IMR-90 (cell line): ENCODE data around the gene LHPP. TPM values are rescaled to one million over a fixed set of nuclear protein-coding genes. Genes with fewer than 3 reads are reported as not detected.

Experiments
- ATAC-seq: fragments of 200-7000 bp; cut with Tn5 transposase; 2 replicates; pipeline ENCODE4 v1.9.1; 2020; ENCODE audit warnings: low read depth, mild to moderate bottlenecking, moderate library complexity
- BruUV-seq: library from RNA; stranded (reverse); fragments of 400-500 nt; replicated peaks from 2 replicates; lab custom pipeline; 2021; lab: Mats Ljungman, UMichigan
- CTCF ChIA-PET: fragments of 300-600 bp; formaldehyde crosslinking; extraction: SDS; loops from one replicate; lab custom pipeline; 2021; ENCODE audit warnings: antibody characterized with exemption; lab: Yijun Ruan, JAX
- POLR2A ChIA-PET: fragments of 300-600 bp; sonication (Branson Sonifier 250); formaldehyde crosslinking; loops from one replicate; lab custom pipeline; 2022; ENCODE audit warnings: antibody characterized with exemption; ENCODE audit not compliant: unreplicated experiment; lab: Charles Lee
- DNase-seq: peaks from one replicate; pipeline ENCODE4 v3.0.0; 2013
- H2AFZ ChIP-seq: replicated peaks from 2 replicates; pipeline ENCODE3; 2013; ENCODE audit warnings: low read length, mild to moderate bottlenecking; ENCODE audit not compliant: poor library complexity
- H2AK5ac ChIP-seq: 2 replicates; pipeline ENCODE4 v1.6.1; 2013; ENCODE audit warnings: low read depth, low read length, inconsistent platforms
- H2AK9ac ChIP-seq: replicated peaks from 2 replicates; pipeline ENCODE3; 2013; ENCODE audit warnings: mild to moderate bottlenecking, low read depth, low read length, moderate library complexity; ENCODE audit not compliant: poor library complexity
- H2BK120ac ChIP-seq: 2 replicates; pipeline ENCODE4 v1.6.1; 2013; ENCODE audit warnings: low read depth, low read length, inconsistent platforms
- H2BK15ac ChIP-seq: 3 replicates; pipeline ENCODE4 v1.6.1; 2013; ENCODE audit warnings: low read depth, low read length, inconsistent platforms
- H2BK20ac ChIP-seq: 2 replicates; pipeline ENCODE4 v1.6.1; 2013; ENCODE audit warnings: low read depth, mild to moderate bottlenecking, inconsistent platforms, low read length, moderate library complexity
- H2BK5ac ChIP-seq: 2 replicates; pipeline ENCODE4 v1.6.1; 2013; ENCODE audit warnings: mild to moderate bottlenecking, low read depth, low read length, inconsistent platforms; ENCODE audit not compliant: poor library complexity, severe bottlenecking
- H3K14ac ChIP-seq: replicated peaks from 2 replicates; pipeline ENCODE4 v1.6.1; 2013; ENCODE audit warnings: low read depth, low read length, inconsistent platforms
- H3K18ac ChIP-seq: 2 replicates; pipeline ENCODE4 v1.6.1; 2013; ENCODE audit warnings: low read depth, low read length, control low read depth
- H3K23ac ChIP-seq: 2 replicates; pipeline ENCODE4 v1.6.1; 2013; ENCODE audit warnings: low read depth, low read length, inconsistent platforms
- H3K27ac ChIP-seq: 2 replicates; pipeline ENCODE4 v1.5.1; 2013; ENCODE audit warnings: mild to moderate bottlenecking, control low read depth, low read length; ENCODE audit not compliant: insufficient read depth
- H3K27me3 ChIP-seq: 2 replicates; pipeline ENCODE4 v1.6.1; 2013; ENCODE audit warnings: low read length; ENCODE audit not compliant: control insufficient read depth, insufficient read depth
- H3K36me3 ChIP-seq: 2 replicates; pipeline ENCODE4 v1.6.1; 2013; ENCODE audit warnings: low read length, mixed read lengths; ENCODE audit not compliant: control insufficient read depth, insufficient read depth
- H3K4ac ChIP-seq: 2 replicates; pipeline ENCODE4 v1.6.1; 2013; ENCODE audit warnings: low read depth, low read length, inconsistent platforms
- H3K4me1 ChIP-seq: 2 replicates; pipeline ENCODE4 v1.6.1; 2013; ENCODE audit warnings: low read length, mixed read lengths; ENCODE audit not compliant: control insufficient read depth, insufficient read depth
- H3K4me2 ChIP-seq: 2 replicates; pipeline ENCODE4 v1.6.1; 2013; ENCODE audit warnings: low read depth, mild to moderate bottlenecking, control low read depth, low read length, moderate library complexity
- H3K4me3 ChIP-seq: 2 replicates; pipeline ENCODE4 v1.5.1; 2013; ENCODE audit warnings: low read depth, mild to moderate bottlenecking, control low read depth, low read length, moderate library complexity; ENCODE audit not compliant: insufficient read depth
- H3K56ac ChIP-seq: 2 replicates; pipeline ENCODE4 v1.6.1; 2013; ENCODE audit warnings: low read length, inconsistent platforms; ENCODE audit not compliant: insufficient read depth; ENCODE audit errors: extremely low read depth
- H3K79me1 ChIP-seq, 2 experiments: 2 replicates each; pipeline ENCODE4 v1.6.1; 2013; ENCODE audit warnings: low read length in 2 of 2, inconsistent platforms in 1 of 2, low read depth in 1 of 2
- H3K9ac ChIP-seq: 2 replicates; pipeline ENCODE4 v1.6.1; 2013; ENCODE audit warnings: low read depth, low read length, control low read depth
- H3K9me1 ChIP-seq: 2 replicates; pipeline ENCODE4 v1.6.1; 2013; ENCODE audit warnings: low read length, inconsistent platforms; ENCODE audit not compliant: insufficient read depth
- H3K9me3 ChIP-seq: 2 replicates; pipeline ENCODE4 v1.6.1; 2013; ENCODE audit warnings: low read length; ENCODE audit not compliant: control insufficient read depth, insufficient read depth
- H4K20me1 ChIP-seq: 2 replicates; pipeline ENCODE4 v1.6.1; 2013; ENCODE audit warnings: low read length, inconsistent platforms; ENCODE audit not compliant: insufficient read depth
- H4K5ac ChIP-seq: 2 replicates; pipeline ENCODE4 v1.6.1; 2013; ENCODE audit warnings: mild to moderate bottlenecking, low read depth, low read length, control low read depth
- H4K8ac ChIP-seq, 2 experiments: 2 replicates each; pipeline ENCODE4 v1.6.1; 2013; ENCODE audit warnings: low read depth in 2 of 2, low read length in 2 of 2, control low read depth in 1 of 2, inconsistent platforms in 1 of 2
- H4K91ac ChIP-seq: 2 replicates; pipeline ENCODE4 v1.6.1; 2013; ENCODE audit warnings: low read depth, low read length, inconsistent platforms; ENCODE audit not compliant: insufficient read depth
- BHLHE40 ChIP-seq: fragments of 150-350 bp; IDR thresholded peaks from 2 replicates; pipeline ENCODE4 v1.6.1; 2016; ENCODE audit warnings: mild to moderate bottlenecking, low read depth, low read length
- CEBPB ChIP-seq: IDR thresholded peaks from 2 replicates; pipeline ENCODE4 v1.6.1; 2012; ENCODE audit warnings: low read depth, low read length, improper control_type of control experiment
- CHD1 ChIP-seq: IDR thresholded peaks from 2 replicates; pipeline ENCODE4 v1.6.1; 2012; ENCODE audit warnings: low read depth, low read length, improper control_type of control experiment
- ELK1 ChIP-seq: fragments of 150-350 bp; IDR thresholded peaks from 2 replicates; pipeline ENCODE4 v1.6.1; 2016; ENCODE audit warnings: low read depth, mild to moderate bottlenecking, low read length, moderate library complexity, borderline replicate concordance
- FOS ChIP-seq: fragments of 150-350 bp; IDR thresholded peaks from 2 replicates; pipeline ENCODE4 v1.6.1; 2016; ENCODE audit warnings: low read depth, low read length
- MAFK ChIP-seq: IDR thresholded peaks from 2 replicates; pipeline ENCODE4 v1.6.1; 2012; ENCODE audit warnings: low read depth, low read length, improper control_type of control experiment
- MAZ ChIP-seq: IDR thresholded peaks from 2 replicates; pipeline ENCODE4 v1.6.1; 2012; ENCODE audit warnings: low read depth, mild to moderate bottlenecking, low read length, improper control_type of control experiment, moderate library complexity, borderline replicate concordance
- MXI1 ChIP-seq: IDR thresholded peaks from 2 replicates; pipeline ENCODE4 v1.6.1; 2012; ENCODE audit warnings: low read depth, mild to moderate bottlenecking, low read length, moderate library complexity, borderline replicate concordance
- NFE2L2 ChIP-seq: fragments of 150-350 bp; IDR thresholded peaks from 2 replicates; pipeline ENCODE4 v1.6.1; 2016; ENCODE audit warnings: low read depth, mild to moderate bottlenecking, low read length
- POLR2A ChIP-seq: IDR thresholded peaks from 2 replicates; pipeline ENCODE4 v1.6.1; 2012; ENCODE audit warnings: mild to moderate bottlenecking, low read depth, low read length
- RAD21 ChIP-seq: IDR thresholded peaks from 2 replicates; pipeline ENCODE4 v1.6.1; 2012; ENCODE audit warnings: low read length, improper control_type of control experiment
- RCOR1 ChIP-seq: IDR thresholded peaks from 2 replicates; pipeline ENCODE4 v1.6.1; 2012; ENCODE audit warnings: mild to moderate bottlenecking, low read length, improper control_type of control experiment; ENCODE audit not compliant: insufficient replicate concordance
- RFX5 ChIP-seq: IDR thresholded peaks from 2 replicates; pipeline ENCODE4 v1.8.0; 2012; ENCODE audit warnings: low read depth, mild to moderate bottlenecking, low read length, moderate library complexity
- SMC3 ChIP-seq: fragments of 150-350 bp; IDR thresholded peaks from 2 replicates; pipeline ENCODE4 v1.6.1; 2016; ENCODE audit warnings: low read depth, mild to moderate bottlenecking, antibody characterized with exemption, low read length, moderate library complexity
- WGBS, 2 experiments: methylation state at CpG; one replicate each; pipeline versions ENCODE4 v1.1.5 to v1.1.7; 2013; ENCODE audit warnings: missing lambda C conversion rate in 2 of 2; ENCODE audit not compliant: insufficient read length in 1 of 2; ENCODE audit errors: extremely low coverage in 2 of 2; 5-methylcytosine and 5-hydroxymethylcytosine counted together
- dilution Hi-C: fragments of 300-500 bp; cut with HindIII; formaldehyde crosslinking; loops from one replicate; pipeline ENCODE4 v1.14.3; 2018; ENCODE audit warnings: low sequenced_read_pairs; ENCODE audit not compliant: unreplicated experiment
- in situ Hi-C: fragments of 300-500 bp; cut with MboI; formaldehyde crosslinking; loops from 3 replicates; pipeline ENCODE4 v1.14.3; 2019; ENCODE audit warnings: low sequenced_read_pairs, inconsistent platforms, mixed read lengths
- intact Hi-C: fragments of 100-400 bp; cut with micrococcal nuclease; formaldehyde crosslinking; loops from 2 replicates; pipeline ENCODE4 v1.10.0; 2022
- polyA plus RNA-seq, 3 experiments: library from polyadenylated mRNA; depleted of rRNA; stranded (reverse); fragments of >200 nt; gene quantifications; 2 replicates each; pipeline ENCODE4 v1.2.3, GENCODE V29; 2012; ENCODE audit warnings: low replicate concordance in 1 of 3
- total RNA-seq: library from RNA; depleted of rRNA; stranded (reverse); fragments of >200 nt; gene quantifications from 2 replicates; pipeline ENCODE4 v1.2.3, GENCODE V29; 2012
- TF ChIP-seq, protein P1 (sequence below): conservative IDR thresholded peaks from 2 replicates; pipeline ENCODE4 v1.5.1; 2012; ENCODE audit warnings: mild to moderate bottlenecking, low read depth, low read length, improper control_type of control experiment
- TF ChIP-seq, protein P2 (sequence below): fragments of 150-350 bp; IDR thresholded peaks from 2 replicates; pipeline ENCODE4 v1.6.1; 2017; ENCODE audit warnings: mild to moderate bottlenecking, antibody characterized with exemption, low read length, low read depth

The LHPP gene
- total and polyA plus RNA-seq, 2 of the 4 experiments (the other 2 are of a cell fraction) = 2.7 to 8.3 TPM

DNA sequence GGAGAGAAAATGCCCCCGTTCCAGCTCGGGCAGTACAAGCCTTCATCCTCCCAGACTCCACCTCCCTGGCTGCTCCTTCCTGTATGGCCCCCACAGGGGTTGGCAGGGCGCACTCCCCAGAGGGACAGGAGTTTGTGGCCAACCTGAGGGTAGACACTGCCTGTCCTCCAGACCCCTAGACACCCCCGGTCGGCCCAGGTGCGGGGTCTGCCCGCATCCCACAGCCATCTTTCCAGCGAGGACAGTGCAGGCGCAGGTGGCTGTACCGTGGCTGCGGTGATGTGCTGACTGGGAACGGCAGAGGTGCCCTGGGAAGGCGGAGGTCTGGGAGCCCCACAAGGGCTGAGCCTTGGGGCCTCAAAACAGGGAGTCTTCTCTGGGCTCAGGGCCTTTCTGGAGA is 81.5 kb downstream of the LHPP start:
- Histone ChIP-seq H3K14ac (no peak overlapping the region), H4K91ac (no peak overlapping the region), H2AFZ (no peak overlapping the region), H3K9me3 (no peaks in the 10 kb centered on the region), H2BK15ac (no peak overlapping the region), H3K4me1 (no peaks in the 10 kb centered on the region), H2BK5ac (no peak overlapping the region), H3K56ac (no peak overlapping the region), H3K23ac (no peak overlapping the region), H3K9ac (no peak overlapping the region), H3K36me3 (no peaks in the 10 kb centered on the region), H3K4ac (no peak overlapping the region), H2AK9ac (no peak overlapping the region), H3K18ac (no peak overlapping the region), H2BK20ac (no peak overlapping the region), H3K9me1 (no peaks in the 10 kb centered on the region), H4K5ac (no peak overlapping the region), H4K20me1 (no peaks in the 10 kb centered on the region; the same call in 1 of the 2 replicates), H4K8ac (no peak overlapping the region), H2AK5ac (no peak overlapping the region), H3K4me3 (no peak overlapping the region), H3K79me1 (no peaks in the 10 kb centered on the region), H3K27me3 (peaks cover 4% of the 10 kb centered on the region; the same call in 1 of the 2 replicates), H2BK120ac (no peak overlapping the region), H3K4me2 (no peak overlapping the region), H3K27ac (no peak overlapping the region)
- ChIA-PET CTCF (no interaction called here), POLR2A (no interaction called here)
- TF ChIP-seq CHD1 = no peak
- TF ChIP-seq MAZ = no peak
- no peak for TF ChIP-seq RCOR1
- no peak for TF ChIP-seq RAD21
- TF ChIP-seq CEBPB = no peak
- TF ChIP-seq, protein P1, sequence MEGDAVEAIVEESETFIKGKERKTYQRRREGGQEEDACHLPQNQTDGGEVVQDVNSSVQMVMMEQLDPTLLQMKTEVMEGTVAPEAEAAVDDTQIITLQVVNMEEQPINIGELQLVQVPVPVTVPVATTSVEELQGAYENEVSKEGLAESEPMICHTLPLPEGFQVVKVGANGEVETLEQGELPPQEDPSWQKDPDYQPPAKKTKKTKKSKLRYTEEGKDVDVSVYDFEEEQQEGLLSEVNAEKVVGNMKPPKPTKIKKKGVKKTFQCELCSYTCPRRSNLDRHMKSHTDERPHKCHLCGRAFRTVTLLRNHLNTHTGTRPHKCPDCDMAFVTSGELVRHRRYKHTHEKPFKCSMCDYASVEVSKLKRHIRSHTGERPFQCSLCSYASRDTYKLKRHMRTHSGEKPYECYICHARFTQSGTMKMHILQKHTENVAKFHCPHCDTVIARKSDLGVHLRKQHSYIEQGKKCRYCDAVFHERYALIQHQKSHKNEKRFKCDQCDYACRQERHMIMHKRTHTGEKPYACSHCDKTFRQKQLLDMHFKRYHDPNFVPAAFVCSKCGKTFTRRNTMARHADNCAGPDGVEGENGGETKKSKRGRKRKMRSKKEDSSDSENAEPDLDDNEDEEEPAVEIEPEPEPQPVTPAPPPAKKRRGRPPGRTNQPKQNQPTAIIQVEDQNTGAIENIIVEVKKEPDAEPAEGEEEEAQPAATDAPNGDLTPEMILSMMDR = no peak
- TF ChIP-seq NFE2L2 = no peak
- TF ChIP-seq, protein P2, sequence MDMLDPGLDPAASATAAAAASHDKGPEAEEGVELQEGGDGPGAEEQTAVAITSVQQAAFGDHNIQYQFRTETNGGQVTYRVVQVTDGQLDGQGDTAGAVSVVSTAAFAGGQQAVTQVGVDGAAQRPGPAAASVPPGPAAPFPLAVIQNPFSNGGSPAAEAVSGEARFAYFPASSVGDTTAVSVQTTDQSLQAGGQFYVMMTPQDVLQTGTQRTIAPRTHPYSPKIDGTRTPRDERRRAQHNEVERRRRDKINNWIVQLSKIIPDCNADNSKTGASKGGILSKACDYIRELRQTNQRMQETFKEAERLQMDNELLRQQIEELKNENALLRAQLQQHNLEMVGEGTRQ = no peak
- TF ChIP-seq POLR2A = no peak
- TF ChIP-seq ELK1 = no peak
- no peak for TF ChIP-seq SMC3
- no peak for TF ChIP-seq MXI1
- no peak for TF ChIP-seq RFX5
- no peak for TF ChIP-seq FOS
- TF ChIP-seq MAFK = no peak
- TF ChIP-seq BHLHE40 = no peak
- in situ Hi-C loops = loop anchor here (25.0 kb wide), 1 partner anchor 444 kb away; no protein-coding TSS in a partner anchor
- ATAC-seq = no peak
- 53% methylated on average over 4 of the region's 13 CpGs; no CpG with 5 or more reads in 1 of the 2 experiments for WGBS, 2 experiments
- intact Hi-C loops = no loop called here
- BruUV-seq = no TSS peak
- no peak for DNase-seq
- dilution Hi-C loops = no loop called here
